HG02840 (cell line): Measurements from ENCODE around the gene NME7.
"Not testable (repeated sequence)": the region's sequence is repeated elsewhere in the genome, so short reads cannot be mapped to it uniquely, and the experiment has no call there.

Experiments
- ATAC-seq: cut with Tn5 transposase; IDR thresholded peaks from one replicate; pipeline ENCODE4 v1.9.1; 2021; ENCODE audit warnings: mild to moderate bottlenecking, moderate library complexity, moderate number of reproducible peaks; ENCODE audit not compliant: unreplicated experiment, low FRiP score

Gene NME7

DNA sequence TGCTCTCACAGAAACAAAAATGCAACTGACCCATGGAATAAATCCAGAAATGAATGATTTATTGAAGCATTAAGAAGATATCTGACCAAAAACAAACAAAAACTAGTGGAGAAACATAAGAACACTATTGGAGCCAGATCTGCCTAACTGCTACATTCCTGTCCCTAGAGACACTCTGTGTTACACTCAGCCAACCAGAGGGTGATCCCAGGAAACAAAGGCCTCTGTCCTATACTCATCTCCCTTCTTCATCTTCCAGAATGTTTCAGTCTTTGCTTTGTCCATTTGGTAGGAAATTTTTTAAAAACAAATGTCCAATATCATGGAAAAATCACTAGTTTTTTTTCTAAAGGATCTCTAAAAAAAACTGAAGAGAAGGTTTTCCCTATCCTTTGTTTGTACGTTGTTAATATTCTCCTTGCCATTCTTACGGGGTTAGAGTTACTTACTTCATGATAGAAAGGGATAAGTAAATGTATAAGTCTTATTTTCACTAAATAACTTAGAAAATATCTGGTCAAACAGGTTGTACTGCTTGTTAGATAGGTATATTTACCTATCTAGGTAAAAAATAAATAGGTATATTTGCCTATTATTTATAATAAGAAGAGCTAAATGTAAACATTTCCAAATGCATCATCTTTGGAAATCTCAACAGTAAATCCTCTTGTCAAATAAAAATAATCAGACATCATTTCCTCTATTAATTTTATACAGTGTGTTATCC, 59.1 kb downstream of the NME7 start:
- no peak for ATAC-seq

DNA sequence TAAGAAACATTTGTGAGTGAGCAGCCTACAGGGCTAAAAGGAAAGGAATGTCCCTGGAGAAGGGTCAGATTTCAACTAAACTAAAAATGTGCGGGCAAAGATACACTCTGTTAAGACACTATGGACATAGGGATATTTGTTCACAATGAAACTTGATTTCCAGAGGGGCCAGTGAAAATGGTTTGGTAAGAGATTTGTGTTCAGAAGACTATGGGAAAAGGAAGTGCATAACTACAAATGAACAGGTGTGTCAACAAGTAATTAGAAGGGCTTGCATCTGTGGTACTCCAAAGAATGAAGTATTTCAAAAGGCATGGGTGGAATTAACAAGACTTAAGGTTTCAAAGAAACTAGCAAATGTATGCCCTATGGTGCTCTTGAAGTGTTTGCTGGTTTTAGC, 60.4 kb downstream of the NME7 start:
- no peak for ATAC-seq

DNA sequence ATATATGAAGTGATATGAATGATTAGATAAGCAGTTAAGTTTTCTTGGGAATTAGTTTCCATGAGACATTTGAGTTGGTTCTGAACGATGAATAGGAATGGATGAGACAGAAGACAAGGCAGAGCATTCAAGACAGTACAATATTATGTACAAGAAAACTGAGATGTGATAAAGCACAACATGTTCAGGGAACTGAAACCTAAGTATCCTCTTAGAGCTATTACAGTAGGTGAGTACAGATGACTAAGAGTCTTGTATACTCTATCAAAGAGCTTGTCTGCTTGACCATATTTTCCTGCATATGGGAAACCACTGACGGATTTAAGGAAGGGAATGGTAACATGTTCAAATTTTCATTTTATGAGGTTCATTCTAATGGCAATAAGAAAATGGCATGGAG, 61.6 kb downstream of the NME7 start:
- ATAC-seq, result no peak

DNA sequence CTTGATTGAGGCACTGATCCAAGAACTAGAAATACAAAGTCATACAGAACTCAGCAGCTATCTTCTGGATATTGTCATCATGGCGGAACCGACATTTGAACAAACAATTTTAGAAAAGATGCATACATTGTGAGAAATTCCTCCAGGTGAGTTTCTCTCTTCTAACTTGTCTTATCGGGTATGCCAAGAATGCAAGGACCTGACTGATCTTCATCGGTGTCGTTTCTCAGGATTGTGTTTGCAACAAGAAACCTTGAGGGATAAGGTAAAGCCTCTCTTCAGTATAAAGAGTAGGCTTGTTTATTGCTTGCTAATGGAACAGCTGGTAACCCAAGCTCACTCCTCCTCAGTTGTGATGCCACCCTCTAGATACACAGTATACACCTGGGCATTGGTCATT, 62.2 kb downstream of the NME7 start:
- no peak for ATAC-seq

DNA sequence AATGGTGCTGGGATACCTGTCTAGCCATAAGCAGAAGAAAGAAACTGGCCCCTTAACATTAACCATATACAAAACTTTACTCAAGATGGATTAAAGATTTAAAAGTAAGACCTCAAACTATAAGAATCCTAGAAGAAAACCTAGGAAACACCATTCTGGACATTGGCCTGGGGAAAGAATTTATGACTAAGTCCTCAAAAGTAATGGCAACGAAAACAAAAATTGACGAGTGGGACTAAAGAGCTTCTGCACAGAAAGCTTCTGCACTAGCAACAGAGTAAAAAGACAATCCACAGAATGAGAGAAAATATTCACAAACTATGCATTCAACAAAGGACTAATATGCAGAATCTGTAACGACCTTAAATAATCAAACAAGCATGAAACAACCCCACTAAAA, 66.7 kb downstream of the NME7 start:
- ATAC-seq, result no peak

DNA sequence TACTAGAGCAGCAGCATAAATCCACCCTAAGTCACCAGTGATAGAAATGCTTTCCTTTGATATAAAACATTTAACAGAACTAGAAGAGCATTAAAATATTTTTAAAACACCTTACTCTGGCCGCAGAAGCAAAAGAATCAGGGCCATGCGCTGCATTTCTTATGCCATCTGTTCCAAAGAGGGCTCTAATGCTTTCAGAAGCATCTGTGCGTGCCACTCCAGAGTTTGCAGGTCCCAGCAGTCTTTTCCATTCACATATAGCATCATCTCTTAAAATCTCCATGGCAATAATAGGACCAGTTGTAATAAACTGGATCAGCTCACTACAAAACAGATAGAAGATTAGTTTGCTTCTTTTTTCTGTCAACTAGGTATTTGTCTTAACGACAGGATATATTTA, 69.2 kb downstream of the NME7 start:
- no peak for ATAC-seq

DNA sequence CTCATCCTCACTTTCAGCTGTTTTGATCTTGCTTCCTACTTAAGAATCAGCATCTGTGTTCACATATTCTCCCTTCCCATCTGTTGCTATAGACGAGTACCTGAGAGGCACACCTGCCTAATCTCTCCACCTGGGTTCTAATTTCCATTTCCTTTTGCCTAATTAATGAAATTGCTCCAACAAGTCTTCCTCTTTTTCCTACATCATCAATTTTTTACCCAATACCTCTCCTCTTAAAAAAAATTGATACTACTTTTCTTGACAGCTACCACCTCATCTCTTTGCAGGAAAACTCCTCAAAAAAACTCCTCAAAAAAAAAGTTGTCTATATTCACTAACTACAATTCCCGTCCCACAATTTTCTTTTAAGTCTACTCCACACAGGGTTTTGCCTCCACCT, 71.8 kb downstream of the NME7 start:
- no peak for ATAC-seq

DNA sequence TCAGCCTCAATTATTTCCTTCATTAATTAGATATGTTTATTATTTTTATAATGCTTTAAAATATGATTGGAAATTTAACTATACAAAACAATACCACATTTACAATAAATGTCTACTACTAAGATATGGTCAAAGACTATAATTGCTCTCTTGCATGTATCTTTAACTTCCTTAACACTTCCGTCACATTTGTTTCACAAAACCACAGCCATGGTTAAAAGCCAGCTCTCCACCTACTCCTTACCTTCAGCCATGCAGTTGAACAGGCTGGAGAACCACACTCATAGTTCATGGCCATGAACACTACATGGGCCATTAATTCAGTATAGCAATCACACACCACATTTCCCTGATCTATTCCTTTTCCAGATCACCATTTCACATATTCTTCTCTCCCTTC, 72.2 kb downstream of the NME7 start:
- no peak for ATAC-seq

DNA sequence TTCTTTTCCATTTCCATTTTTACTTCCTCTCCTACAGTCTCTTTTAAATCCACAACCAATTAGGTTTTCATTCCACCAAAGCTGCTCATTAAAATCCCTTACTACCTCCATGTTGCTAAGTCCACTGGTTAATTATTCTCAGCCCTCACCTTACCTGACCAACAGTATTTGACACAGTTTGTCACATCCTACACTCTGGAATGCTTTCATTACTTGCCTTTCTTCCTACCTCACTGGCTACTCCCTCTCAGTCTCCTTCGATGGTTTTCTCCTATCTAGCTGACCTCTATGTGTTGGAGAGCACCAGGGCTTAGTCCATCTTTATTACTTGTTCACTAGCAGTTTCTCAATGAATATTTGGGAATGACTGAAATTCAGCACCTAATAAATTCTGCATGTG, 78.6 kb downstream of the NME7 start:
- ATAC-seq, result no peak

DNA sequence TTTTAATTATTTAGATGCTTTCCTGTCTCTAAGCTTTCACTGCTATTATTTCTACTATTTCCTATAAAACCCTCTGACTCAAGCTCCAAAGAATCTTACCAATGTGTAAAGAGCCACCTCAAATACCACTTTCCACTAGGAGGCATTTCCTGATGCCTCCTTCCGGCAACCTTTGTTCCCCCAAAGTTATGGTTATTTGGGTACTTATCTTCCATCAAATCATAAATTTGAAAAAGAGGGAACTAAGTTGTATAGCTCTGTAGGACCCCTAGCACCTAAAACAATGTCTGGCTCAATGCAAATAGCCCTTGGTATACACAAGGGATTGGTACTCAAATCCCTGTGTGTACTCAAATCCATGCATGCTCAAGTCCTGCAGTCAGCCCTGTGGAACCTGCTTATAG, 79.6 kb downstream of the NME7 start:
- ATAC-seq, result no peak

DNA sequence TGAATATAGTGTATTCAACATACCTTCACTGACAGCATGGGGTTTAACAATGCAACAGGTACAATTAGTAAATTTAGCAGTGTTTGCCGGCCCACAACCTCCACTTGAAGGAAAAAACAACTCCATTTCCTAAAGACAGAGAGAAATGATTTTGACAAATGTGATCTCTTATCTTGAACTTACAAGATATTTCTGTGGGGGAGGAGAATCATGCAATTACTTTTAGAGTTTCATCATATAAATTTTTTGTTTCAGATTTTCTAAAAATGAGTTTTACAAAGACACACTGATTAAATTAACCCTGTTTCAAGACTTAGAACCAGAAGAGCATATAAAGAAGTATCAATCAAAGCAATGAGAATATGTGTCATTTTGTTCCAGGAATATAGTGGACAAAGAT, 80.3 kb downstream of the NME7 start:
- no peak for ATAC-seq

DNA sequence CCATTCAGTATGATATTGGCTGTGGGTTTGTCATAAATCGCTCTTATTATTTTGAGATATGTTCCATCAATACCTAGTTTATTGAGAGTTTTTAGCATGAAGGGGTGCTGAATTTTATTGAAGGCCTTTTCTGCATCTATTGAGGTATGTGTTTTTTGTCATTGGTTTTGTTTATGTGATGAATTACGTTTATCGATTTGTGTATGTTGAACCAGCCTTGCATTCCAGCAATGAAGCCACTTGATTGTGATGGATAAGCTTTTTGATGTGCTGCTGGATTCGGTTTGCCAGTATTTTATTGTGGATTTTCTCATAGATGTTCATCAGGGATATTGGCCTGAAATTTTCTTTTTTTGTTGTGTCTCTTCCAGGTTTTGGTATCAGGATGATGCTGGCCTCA, 86.0 kb downstream of the NME7 start:
- ATAC-seq, result not testable (repeated sequence)

DNA sequence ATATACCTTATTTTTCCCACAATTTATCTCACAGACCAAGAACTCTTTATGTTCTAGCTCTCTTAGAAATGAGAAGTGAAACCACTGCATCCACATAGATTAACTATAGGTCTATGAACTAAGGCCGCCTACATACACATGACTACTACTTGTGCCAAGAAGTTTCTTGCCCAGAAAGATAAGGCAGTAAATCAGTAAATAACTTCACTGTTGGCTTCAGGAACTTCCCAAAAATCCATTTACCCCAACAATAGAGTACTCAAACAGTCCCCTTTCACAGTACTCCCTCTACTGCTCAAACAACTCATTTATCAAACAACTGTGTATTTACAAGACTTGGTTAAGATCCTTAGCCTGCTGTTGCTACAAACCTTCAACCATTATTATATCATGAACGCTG, 96.5 kb downstream of the NME7 start:
- no peak for ATAC-seq

DNA sequence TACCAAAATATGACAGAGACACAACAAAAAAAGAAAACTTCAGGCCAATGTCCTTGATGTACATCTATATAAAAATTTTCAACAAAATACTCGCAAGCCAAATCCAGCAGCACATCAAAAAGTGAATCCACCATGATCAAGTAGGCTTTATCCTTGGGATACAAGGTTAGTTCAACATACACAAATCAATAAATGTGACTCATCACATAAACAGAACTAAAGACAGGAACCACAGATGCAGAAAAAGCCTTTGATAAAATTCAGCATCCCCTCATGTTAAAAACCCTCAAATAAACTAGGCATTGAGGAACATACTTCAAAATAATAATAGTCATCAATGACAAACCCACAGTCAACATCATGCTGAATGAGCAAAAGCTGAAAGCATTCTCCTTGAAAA, 101.5 kb downstream of the NME7 start:
- no peak for ATAC-seq

DNA sequence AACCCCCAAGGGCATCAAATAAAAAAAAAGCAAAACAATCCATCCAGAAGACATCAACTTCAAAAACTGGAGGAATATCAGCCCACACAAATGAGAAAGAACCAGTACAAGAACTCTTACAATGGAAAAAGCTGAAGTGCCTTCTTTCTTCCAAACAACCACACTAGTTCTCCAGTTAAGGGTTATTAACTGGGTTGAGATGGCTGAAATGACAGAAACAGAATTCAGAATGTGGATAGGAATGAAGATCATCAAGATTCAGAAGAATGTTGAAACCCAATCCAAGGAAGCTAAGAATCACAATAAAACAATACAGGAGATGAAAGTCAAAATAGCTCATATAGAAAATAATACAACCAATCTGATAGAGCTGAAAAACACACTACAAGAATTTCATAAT, 104.5 kb downstream of the NME7 start:
- no peak for ATAC-seq

DNA sequence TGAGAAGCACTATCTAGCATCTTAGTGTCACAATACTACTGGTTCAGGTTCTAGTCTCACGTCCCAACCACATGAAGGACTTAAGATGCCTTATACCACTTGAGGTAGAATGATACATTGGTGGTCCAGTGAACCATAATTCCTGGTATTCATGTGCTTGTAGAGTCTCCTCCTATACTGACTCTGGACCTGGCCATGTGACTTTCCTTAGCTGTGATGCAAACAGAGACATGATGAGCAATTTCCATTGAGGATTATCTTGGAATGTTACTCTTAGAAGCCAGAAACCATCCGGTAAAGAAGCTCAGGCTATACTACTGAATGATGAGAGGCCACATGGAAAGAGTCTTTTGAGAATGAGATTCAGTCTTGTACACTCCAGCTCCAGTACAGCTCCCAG, 105.7 kb downstream of the NME7 start:
- no peak for ATAC-seq

DNA sequence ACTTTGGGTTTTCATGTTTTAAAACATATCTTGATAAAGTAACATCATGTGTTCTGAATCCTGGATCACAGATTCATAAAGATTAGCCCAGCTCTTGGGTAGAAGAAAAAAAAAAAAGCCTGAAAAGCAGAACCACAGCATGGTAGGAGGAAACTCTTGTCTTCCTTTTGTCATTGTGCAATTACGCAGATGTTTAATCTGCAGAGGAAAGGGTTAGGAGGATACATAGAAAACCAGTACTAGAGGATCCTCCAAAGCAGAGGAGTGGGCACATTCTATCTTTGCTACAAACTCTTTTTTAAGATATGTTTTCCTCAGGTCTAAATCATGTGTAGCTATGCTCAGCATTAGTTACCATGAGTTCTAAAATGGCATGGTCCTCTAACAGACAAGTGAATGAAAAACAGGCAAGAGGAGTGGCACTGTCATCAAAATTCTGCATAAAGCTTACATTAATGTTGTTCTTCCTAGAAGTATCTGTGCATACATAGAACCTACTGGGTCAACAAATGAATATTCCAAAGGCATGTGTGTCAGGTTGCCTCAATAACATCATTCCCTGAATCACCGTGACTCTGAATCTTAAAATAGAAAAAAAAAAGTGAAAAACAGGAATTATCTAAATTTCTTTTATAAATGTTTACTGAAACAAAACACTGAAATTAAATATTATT, 107.0 kb downstream of the NME7 start:
- ATAC-seq, result no peak

DNA sequence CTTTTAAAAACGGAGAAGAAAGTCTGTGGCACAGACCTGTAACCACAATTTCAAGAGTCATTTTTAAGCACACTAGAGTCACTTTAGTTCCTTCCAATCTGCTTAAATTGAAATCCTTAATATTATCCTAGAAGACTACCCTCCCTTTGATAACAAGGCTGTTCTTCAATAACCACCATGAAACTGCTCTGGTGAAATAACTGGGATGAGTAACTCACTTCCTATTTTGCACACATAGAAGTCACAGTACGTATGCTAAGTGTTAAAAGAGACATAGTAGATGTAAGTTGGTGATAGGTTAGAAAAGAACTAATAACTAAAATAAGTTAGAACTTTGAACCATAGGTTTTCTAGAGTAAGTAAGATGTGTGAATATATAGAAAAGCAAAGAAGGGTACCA, 107.8 kb downstream of the NME7 start:
- no peak for ATAC-seq

DNA sequence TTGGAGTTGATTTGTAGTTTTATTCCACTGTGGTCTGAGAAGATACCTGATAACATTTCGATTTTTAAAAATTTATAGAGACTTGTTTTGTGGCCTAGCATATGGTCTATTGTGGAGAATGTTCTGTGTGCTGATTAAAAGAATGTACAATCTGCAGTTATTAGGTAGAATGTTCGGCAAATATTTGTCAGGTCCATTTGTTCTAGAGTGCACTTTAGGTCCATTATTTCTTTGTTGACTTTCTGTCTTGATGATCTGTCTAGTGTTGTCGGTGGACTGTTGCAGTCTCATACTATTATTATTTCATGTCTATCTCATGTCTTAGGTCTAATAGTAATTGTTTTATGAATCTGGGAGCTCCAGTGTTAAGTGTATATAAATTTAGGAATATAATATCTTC, 116.8 kb downstream of the NME7 start:
- no peak for ATAC-seq

DNA sequence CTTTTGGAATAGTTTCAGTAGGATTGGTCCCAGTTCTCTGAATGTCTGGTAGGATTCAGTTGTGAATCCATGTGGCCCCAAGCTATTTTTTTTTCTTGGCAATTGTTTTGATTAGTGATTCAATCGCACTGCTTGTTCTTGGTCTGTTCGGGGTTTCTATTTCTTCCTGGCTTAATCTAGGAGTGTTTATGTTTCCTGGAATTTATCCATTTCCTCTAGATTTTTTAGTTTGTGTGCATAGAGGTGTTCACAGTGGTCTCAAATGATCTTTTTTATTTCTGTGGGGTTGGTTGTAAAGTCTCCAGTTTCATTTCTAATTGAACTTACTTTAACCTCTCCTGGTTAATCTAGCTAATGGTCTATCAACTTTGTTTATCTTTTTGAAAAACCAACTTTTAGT, 117.6 kb downstream of the NME7 start:
- ATAC-seq, result no peak

DNA sequence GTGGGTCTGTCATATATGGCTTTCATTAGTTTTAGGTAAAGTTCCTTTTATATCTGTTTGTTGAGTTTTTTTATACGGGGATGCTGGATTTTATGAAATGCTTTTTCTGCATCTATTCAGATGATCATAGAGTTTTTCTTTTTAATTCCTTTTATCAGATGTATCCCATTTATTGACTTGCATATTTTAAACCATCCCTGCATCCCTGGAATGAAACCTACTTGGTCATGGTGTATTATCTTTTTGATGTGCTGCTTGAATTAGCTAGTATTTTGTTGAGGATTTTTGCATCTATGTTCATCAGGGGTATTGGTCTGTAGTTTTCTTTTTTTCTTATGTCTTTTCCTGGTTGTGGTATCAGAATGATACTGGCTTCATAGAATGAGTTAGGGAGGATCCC, 118.0 kb downstream of the NME7 start:
- ATAC-seq, result no peak

DNA sequence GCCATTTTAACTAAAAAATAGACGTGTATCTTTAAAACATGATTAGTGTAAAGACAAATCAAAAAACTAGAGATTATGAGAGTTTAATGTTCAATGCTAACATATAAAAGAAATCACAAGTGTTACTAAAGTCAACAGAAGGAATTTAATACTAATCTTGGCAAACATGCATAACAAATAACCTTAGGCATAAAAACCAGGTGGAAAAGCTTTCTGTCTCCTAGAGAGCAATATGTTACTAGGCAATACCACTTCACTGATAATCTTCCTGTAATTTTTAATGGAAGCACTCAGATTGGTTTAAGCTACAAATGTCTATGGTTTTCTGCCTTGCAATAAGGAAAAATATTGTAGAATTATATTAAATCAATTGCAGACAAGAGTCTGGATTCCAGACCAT, 121.9 kb downstream of the NME7 start:
- ATAC-seq, result no peak
